NCI-H446 treated with DMSO at 0.1 percent for 48 hours (cell line): ENCODE measurements around the gene NNMT.

ENCODE experiments used
- DNase-seq: peaks from one replicate; lab custom pipeline; 2025; lab: John Stamatoyannopoulos, UW

The NNMT gene

GRCh38 chr11:114295676-114296604 lies at the start of gene NNMT:
Gene NNMT, plus strand, starts transcription at chr11:114296399. Its CDS starts 158 bp downstream, at chr11:114296557.
- no peak for DNase-seq

- DNase-seq: no peak
Observed at GRCh38 chr11:114247070-114247789, 49.0 kb upstream of the NNMT start.

- DNase-seq: no peak
Observed at GRCh38 chr11:114250180-114250579, 46.0 kb upstream of the NNMT start.

- no peak for DNase-seq
Observed at GRCh38 chr11:114250993-114251814, 45.0 kb upstream of the NNMT start.

- no peak for DNase-seq
Observed at GRCh38 chr11:114251815-114252337, 44.3 kb upstream of the NNMT start.

GRCh38 chr11:114252767-114253166 lies 43.4 kb upstream of the NNMT start:
- DNase-seq: no peak

GRCh38 chr11:114253771-114254170 lies 42.4 kb upstream of the NNMT start:
- DNase-seq: no peak

- no peak for DNase-seq
Observed at GRCh38 chr11:114254571-114255146, 41.5 kb upstream of the NNMT start.

GRCh38 chr11:114255289-114255688 lies 40.9 kb upstream of the NNMT start:
- no peak for DNase-seq

- no peak for DNase-seq
Observed at GRCh38 chr11:114256176-114256966, 39.8 kb upstream of the NNMT start.

- no peak for DNase-seq
Observed at GRCh38 chr11:114256967-114257286, 39.3 kb upstream of the NNMT start.

GRCh38 chr11:114257621-114258558 lies 38.3 kb upstream of the NNMT start:
- no peak for DNase-seq

GRCh38 chr11:114258696-114259095 lies 37.5 kb upstream of the NNMT start:
- DNase-seq: no peak

- no peak for DNase-seq
Observed at GRCh38 chr11:114259124-114259526, 37.1 kb upstream of the NNMT start.

GRCh38 chr11:114259551-114259983 lies 36.6 kb upstream of the NNMT start:
- no peak for DNase-seq

GRCh38 chr11:114260077-114260476 lies 36.1 kb upstream of the NNMT start:
- DNase-seq: no peak

- DNase-seq: no peak
Observed at GRCh38 chr11:114260483-114260882, 35.7 kb upstream of the NNMT start.

- no peak for DNase-seq
Observed at GRCh38 chr11:114261791-114262190, 34.4 kb upstream of the NNMT start.

GRCh38 chr11:114262681-114263512 lies 33.3 kb upstream of the NNMT start:
- DNase-seq: peak; percentile 32
